Measurements from ENCODE around the gene SHH. TPM values are rescaled to one million over a fixed set of nuclear protein-coding genes. Genes with fewer than 3 reads are reported as not detected.

SHH gene
- total RNA-seq, 1 experiment from 2014 or later: 4.7 TPM

- H3K36me3 ChIP-seq (ENCODE audit: control insufficient read depth, insufficient read depth, low read length): no peaks in the 10 kb centered on the region
- no peak overlapping the region for H3K4me3 Mint-ChIP-seq (ENCODE audit: unreplicated experiment)
- no peak overlapping the region for H3K27ac Mint-ChIP-seq (ENCODE audit: unreplicated experiment)
- no peaks in the 10 kb centered on the region for H3K27me3 ChIP-seq (replicated peaks; ENCODE audit: control insufficient read depth, insufficient read depth, low read length)
- intact Hi-C loops (cut with micrococcal nuclease; ENCODE audit: unreplicated experiment): no loop called here
- H3K4me1 ChIP-seq: peaks cover 21% of the 10 kb centered on the region
- no peak overlapping the region for H3K4me3 ChIP-seq (ENCODE audit: low read depth, low read length)
- H3K27me3 Mint-ChIP-seq (ENCODE audit: insufficient read depth, unreplicated experiment): no peaks in the 10 kb centered on the region
- H3K4me1 Mint-ChIP-seq (ENCODE audit: low read depth, unreplicated experiment): no peaks in the 10 kb centered on the region
- no peaks in the 10 kb centered on the region for H3K9me3 Mint-ChIP-seq (ENCODE audit: unreplicated experiment)
- no peak for TF ChIP-seq CTCF (IDR thresholded peaks at IDR 0.05; ENCODE audit: insufficient read depth in 1 of 2, low read depth in 1 of 2, low read length in 1 of 2, severe bottlenecking in 1 of 2, unreplicated experiment in 1 of 2)
- ChIA-PET CTCF (no interaction called here), POLR2A (no interaction called here)
- no peaks in the 10 kb centered on the region for H3K9me3 ChIP-seq
- H3K36me3 Mint-ChIP-seq (ENCODE audit: insufficient read depth, unreplicated experiment): peaks cover 17% of the 10 kb centered on the region
- no peak for DNase-seq
- BruUV-seq (replicated peaks): no TSS peak
These were observed 7.8 kb downstream of the SHH start for GRCh38 chr7:155804431-155804831.

- BruUV-seq (replicated peaks): no TSS peak
- Mint-ChIP-seq H3K9me3 (ENCODE audit: unreplicated experiment) (no peaks in the 10 kb centered on the region), H3K4me1 (ENCODE audit: low read depth, unreplicated experiment) (no peaks in the 10 kb centered on the region), H3K27me3 (ENCODE audit: insufficient read depth, unreplicated experiment) (no peaks in the 10 kb centered on the region), H3K4me3 (ENCODE audit: unreplicated experiment) (no peak overlapping the region), H3K36me3 (ENCODE audit: insufficient read depth, unreplicated experiment) (peaks cover 13% of the 10 kb centered on the region), H3K27ac (ENCODE audit: unreplicated experiment) (no peak overlapping the region)
- Histone ChIP-seq H3K4me1 (peaks cover 21% of the 10 kb centered on the region), H3K27me3 (replicated peaks; ENCODE audit: control insufficient read depth, insufficient read depth, low read length) (no peaks in the 10 kb centered on the region), H3K36me3 (ENCODE audit: control insufficient read depth, insufficient read depth, low read length) (no peaks in the 10 kb centered on the region), H3K4me3 (ENCODE audit: low read depth, low read length) (no peak overlapping the region), H3K9me3 (no peaks in the 10 kb centered on the region)
- ChIA-PET POLR2A (no interaction called here), CTCF (no interaction called here)
- no peak for DNase-seq
- intact Hi-C loops (cut with micrococcal nuclease; ENCODE audit: unreplicated experiment): no loop called here
- no peak for TF ChIP-seq CTCF (IDR thresholded peaks at IDR 0.05; ENCODE audit: insufficient read depth in 1 of 2, low read depth in 1 of 2, low read length in 1 of 2, severe bottlenecking in 1 of 2, unreplicated experiment in 1 of 2)
These were observed 8.6 kb downstream of the SHH start for GRCh38 chr7:155803418-155804376.

GRCh38 chr7:155802906-155803417, 9.3 kb downstream of the SHH start:
- no peak overlapping the region for H3K27ac Mint-ChIP-seq (ENCODE audit: unreplicated experiment)
- H3K9me3 ChIP-seq: no peaks in the 10 kb centered on the region
- no peak for TF ChIP-seq CTCF (IDR thresholded peaks at IDR 0.05; ENCODE audit: insufficient read depth in 1 of 2, low read depth in 1 of 2, low read length in 1 of 2, severe bottlenecking in 1 of 2, unreplicated experiment in 1 of 2)
- H3K36me3 Mint-ChIP-seq (ENCODE audit: insufficient read depth, unreplicated experiment): peaks cover 11% of the 10 kb centered on the region
- DNase-seq: no peak
- H3K4me1 Mint-ChIP-seq (ENCODE audit: low read depth, unreplicated experiment): no peaks in the 10 kb centered on the region
- intact Hi-C loops (cut with micrococcal nuclease; ENCODE audit: unreplicated experiment): no loop called here
- BruUV-seq (replicated peaks): no TSS peak
- ChIA-PET CTCF (no interaction called here), POLR2A (no interaction called here)
- H3K4me1 ChIP-seq: peaks cover 21% of the 10 kb centered on the region
- no peaks in the 10 kb centered on the region for H3K27me3 ChIP-seq (replicated peaks; ENCODE audit: control insufficient read depth, insufficient read depth, low read length)
- no peaks in the 10 kb centered on the region for H3K27me3 Mint-ChIP-seq (ENCODE audit: insufficient read depth, unreplicated experiment)
- H3K9me3 Mint-ChIP-seq (ENCODE audit: unreplicated experiment): no peaks in the 10 kb centered on the region
- H3K36me3 ChIP-seq (ENCODE audit: control insufficient read depth, insufficient read depth, low read length): no peaks in the 10 kb centered on the region
- no peak overlapping the region for H3K4me3 Mint-ChIP-seq (ENCODE audit: unreplicated experiment)
- no peak overlapping the region for H3K4me3 ChIP-seq (ENCODE audit: low read depth, low read length)
